NK-92 treated with Interleukin-12 subunit alpha and Interleukin-12 subunit beta, amount 100 ng/mL, for 24 hours (cell line): ENCODE data around the gene DDX19B.
"Not testable (repeated sequence)": the region's sequence is repeated elsewhere in the genome, so short reads cannot be mapped to it uniquely, and the experiment has no call there.

Experiments
- DNase-seq: peaks from one replicate; lab custom pipeline; 2025; lab: John Stamatoyannopoulos, UW

Gene DDX19B

GRCh38 chr16:70287304-70287971 is 11.5 kb upstream of the DDX19B start:
- not testable (repeated sequence) for DNase-seq

GRCh38 chr16:70289229-70290094 is 9.5 kb upstream of the DDX19B start, which contains the start of gene AARS1:
AARS1 (minus strand) TSS chr16:70289506; CDS start chr16:70282763, 6,743 bp downstream.
- DNase-seq: peak; percentile 91

GRCh38 chr16:70290949-70291519 is 8.0 kb upstream of the DDX19B start:
- DNase-seq: no peak

- not testable (repeated sequence) for DNase-seq
These were observed 6.8 kb upstream of the DDX19B start for GRCh38 chr16:70292148-70292547.

GRCh38 chr16:70294385-70295025 is 4.5 kb upstream of the DDX19B start:
- no peak for DNase-seq

- no peak for DNase-seq
These were observed 3.4 kb upstream of the DDX19B start for GRCh38 chr16:70295634-70296033.

- no peak for DNase-seq
These were observed 2.1 kb downstream of the DDX19B start for GRCh38 chr16:70301121-70301520.

- no peak for DNase-seq
These were observed 3.8 kb downstream of the DDX19B start for GRCh38 chr16:70302745-70303144.

- DNase-seq: no peak
These were observed 6.0 kb downstream of the DDX19B start for GRCh38 chr16:70304892-70305448.

GRCh38 chr16:70306880-70307279 is 7.9 kb downstream of the DDX19B start:
- DNase-seq: no peak

GRCh38 chr16:70307726-70308125 is 8.7 kb downstream of the DDX19B start:
- not testable (repeated sequence) for DNase-seq

GRCh38 chr16:70320121-70320520 is 21.1 kb downstream of the DDX19B start:
- DNase-seq: no peak

GRCh38 chr16:70324998-70325747 is 26.2 kb downstream of the DDX19B start:
- DNase-seq: no peak

GRCh38 chr16:70331091-70331490 is 32.1 kb downstream of the DDX19B start:
- no peak for DNase-seq

- no peak for DNase-seq
These were observed 32.8 kb downstream of the DDX19B start for GRCh38 chr16:70331588-70332358.

GRCh38 chr16:70332728-70333127 is 33.7 kb downstream of the DDX19B start:
- DNase-seq: not testable (repeated sequence)

- no peak for DNase-seq
These were observed 38.8 kb downstream of the DDX19B start for GRCh38 chr16:70337814-70338213.

- DNase-seq: no peak
These were observed 42.6 kb downstream of the DDX19B start for GRCh38 chr16:70341600-70341999.

GRCh38 chr16:70342016-70342415 is 43.0 kb downstream of the DDX19B start:
- no peak for DNase-seq

GRCh38 chr16:70345840-70346239 is 46.9 kb downstream of the DDX19B start:
- DNase-seq: no peak
